ENCODE results near the gene MRPL21.
A peak's percentile ranks its signal among the peaks of the same experiment; 100 is the strongest.
"Not testable (repeated sequence)": the region's sequence is repeated elsewhere in the genome, so short reads cannot be mapped to it uniquely, and the experiment has no call there.

Gene MRPL21

DNA sequence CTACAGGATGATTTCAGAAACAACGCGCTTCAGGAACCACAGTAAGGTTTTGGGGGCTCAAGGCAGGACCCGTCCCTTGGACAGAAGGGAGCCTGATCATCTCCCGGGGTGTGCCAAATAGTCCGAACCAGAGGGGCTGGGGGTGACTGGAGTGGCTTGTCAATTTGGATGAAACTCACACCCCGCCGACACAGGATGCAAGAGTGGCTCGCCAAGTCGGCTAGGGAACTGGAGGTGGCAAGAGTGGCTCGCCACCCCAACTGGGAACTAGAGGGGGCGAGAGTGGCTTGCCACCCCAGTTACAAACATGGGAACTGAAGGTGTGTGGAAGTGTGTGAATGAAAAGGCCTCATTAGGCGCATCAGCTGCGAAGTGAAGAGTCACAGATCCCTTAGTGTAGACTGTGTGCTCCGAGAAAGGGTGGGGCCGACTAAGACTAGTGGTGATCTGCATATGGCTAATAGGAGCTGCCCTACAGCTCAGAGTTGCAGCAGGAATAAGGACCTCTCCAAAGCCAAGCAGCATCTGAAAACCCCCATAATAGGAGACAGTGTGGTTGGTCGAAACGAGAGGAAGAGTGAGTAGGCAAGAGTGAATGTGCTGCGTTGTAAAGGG lies 35.3 kb downstream of the MRPL21 start:
- no peak for DNase-seq (ENCODE audit: low spot score)

DNA sequence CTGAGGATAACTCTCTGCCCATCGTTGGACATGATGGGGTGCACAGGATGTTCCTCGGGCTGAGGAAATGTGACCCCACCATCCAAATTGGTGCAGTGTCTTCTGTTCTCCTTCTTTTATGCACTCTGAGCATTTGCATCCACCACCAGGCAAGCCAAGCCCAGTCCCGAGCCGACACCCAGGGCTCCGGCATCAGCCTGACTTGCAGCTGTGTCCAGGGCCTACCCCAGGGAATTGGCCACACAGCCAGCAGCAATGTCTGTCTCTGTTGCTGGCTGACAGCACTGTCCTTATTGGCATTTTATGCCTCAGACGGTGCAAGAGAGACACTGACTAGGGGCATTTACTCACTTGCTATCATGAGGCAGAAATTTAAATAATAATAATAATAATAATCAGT lies 36.6 kb downstream of the MRPL21 start:
- DNase-seq (ENCODE audit: low spot score), result no peak

DNA sequence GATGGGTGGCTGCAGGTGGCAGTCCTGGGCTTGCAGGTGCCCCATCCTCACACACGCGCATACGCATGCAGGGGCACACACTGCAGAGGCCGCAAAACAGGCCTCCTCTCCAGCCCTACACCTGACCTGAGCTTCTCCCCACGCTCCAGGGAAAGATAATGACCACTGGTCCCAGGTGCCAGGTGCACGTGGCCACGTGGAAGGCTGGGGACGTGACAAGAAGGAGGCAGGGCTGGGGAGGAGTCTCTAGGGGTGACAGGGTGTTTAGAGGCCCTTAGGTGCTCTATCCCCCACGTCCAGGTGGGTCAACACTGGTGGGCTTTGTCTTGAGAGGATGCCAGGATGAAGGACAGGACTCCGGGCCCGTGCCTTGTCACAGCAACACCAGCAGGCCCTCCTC lies 38.4 kb downstream of the MRPL21 start:
- DNase-seq (ENCODE audit: low spot score), result no peak

DNA sequence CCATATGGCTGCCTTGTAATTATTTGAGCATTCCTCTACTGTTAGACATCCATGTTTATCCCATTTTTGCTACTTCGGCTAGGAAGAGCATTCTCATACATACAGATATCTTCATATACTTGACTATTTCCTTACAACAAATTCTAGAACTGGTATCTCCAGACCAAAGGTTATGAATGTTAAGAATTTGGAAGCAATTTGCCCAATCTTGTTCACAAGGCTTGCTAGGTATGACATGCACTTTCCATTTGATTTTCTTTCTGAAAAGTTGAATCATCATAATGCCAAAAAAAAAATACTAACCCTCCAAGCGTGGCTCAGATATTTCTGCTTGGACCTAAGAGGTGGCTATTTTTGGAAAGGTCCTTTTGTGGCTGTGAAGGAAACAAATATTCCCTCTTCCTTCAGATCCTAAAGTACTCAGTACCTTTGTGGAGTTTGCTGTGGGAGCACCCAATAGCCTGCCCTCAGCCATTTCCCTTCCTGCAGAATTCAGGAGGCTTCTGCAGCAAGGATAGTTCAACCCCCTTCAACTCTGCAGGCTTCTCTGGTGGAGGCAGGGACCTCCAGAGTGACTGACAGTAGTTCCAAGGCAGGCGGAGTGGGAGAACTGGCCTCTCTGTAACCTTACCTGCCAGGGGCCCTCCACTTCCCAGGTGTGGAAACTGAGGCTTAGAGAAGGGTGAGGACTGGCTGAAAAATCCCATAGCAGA lies 39.9 kb downstream of the MRPL21 start:
- no peak for DNase-seq (ENCODE audit: low spot score)

- no peak for DNase-seq (ENCODE audit: low spot score)
Observed at GRCh38 chr11:68862421-68862820, 41.2 kb downstream of the MRPL21 start.

GRCh38 chr11:68859123-68859522 lies 44.5 kb downstream of the MRPL21 start:
- no peak for DNase-seq (ENCODE audit: low spot score)

- DNase-seq (ENCODE audit: low spot score), result no peak
Observed at GRCh38 chr11:68857037-68857586, 46.5 kb downstream of the MRPL21 start.

DNA sequence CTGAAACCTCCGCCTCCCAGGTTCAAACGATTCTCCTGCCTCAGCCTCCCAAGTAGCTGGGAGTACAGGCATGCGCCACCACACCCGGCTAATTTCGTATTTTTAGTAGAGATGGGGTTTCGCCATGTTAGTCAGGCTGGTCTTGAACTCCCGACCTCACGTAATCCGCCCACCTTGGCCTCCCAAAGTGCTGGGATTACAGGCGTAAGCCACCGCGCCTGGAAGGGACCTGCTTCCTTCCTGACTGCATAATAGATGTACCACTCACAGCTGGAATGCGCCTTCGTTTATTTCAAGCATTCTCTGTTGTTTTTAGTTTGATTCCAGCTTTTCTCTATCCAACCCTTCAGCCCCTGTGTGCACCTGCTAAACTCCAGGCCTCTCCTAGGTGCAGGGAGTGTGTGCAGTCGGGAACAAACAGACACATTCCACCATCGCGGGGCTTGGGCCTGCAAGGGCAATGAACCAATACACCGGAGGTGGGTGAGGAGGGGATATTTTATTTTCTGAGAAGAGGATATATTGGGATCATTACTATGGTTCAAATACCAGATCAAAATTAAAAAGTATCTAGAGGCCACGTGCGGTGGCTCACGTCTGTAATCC lies 47.1 kb downstream of the MRPL21 start:
- not testable (repeated sequence) for DNase-seq (ENCODE audit: low spot score)

DNA sequence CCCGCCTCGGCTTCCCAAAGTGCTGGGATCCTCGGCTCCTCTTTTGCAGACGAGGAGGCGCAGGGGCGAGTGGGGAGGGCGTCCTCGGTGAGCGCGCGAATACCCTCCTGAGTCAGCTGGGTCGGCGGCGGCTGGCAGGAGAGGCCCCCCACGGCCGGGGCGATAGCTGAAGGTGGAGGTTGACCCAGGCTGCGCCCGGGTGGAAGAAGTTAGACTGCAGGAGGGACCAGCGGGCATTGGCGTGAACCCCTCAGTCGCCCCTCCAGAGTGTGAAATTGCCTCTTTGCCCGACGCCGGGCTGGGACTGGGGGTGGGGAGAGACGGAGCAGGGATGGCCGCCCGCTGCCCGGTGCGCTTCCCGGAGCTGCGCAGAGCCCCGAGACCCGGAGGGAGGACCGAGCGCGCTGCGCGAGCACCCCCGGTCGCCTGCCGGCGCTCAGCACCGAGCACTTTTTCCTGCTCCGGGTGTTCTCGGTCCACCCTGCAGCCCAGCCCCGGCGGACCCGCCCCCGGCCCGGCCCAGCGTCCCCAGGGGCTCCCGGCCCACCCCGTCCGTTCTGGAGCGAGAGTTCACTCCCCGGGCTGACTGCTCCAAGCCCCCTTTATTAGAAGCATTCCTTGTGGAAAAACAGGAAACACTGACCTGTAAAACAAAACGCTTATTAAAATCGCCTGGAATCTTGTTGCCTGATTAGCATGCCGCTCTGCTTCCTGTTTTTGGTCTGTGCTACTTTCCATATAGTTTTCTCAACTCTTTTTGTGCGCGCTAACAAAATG lies 48.2 kb downstream of the MRPL21 start:
- no peak for DNase-seq (ENCODE audit: low spot score)

- no peak for DNase-seq (ENCODE audit: low spot score)
Observed at GRCh38 chr11:68854273-68854958, 49.2 kb downstream of the MRPL21 start.

GRCh38 chr11:68852628-68853027 lies 51.0 kb downstream of the MRPL21 start:
- no peak for DNase-seq (ENCODE audit: low spot score)

DNA sequence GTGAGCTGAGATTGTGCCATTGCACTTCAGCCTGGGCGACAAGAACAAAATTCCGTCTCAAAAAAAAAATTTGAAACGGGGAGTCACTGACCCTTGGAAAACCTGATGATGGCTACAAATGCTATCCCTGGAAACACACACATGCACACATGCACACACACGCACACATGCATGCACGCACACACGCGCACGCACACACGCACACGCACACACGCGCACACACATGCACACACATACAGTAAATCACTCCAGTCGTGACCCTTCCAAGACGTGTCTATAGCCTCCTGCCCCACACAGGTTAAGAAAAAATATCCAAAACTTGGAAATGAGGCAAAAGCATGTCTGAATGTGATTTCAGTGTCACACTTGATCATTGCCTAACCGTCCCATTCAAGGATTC lies 55.2 kb downstream of the MRPL21 start:
- DNase-seq (ENCODE audit: low spot score), result no peak

DNA sequence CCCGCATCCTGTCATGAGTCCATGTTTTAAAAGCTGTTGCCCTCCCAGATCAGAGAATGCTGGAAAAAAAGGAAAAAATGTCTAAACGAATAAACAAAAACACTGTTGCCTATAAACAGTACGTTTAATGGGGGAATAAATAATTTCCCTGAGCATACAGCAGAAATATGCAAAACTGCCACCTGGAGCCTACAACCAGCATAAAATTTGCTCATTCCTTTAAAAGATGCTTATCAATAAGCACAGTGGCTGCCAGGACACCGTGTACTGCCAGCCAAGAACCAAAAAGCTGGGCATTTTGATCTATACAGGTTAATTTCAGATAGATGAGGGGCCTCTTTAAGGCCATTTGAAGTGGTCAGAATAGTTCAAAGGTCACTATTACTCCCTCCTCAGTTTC lies 56.2 kb downstream of the MRPL21 start:
- no peak for DNase-seq (ENCODE audit: low spot score)

GRCh38 chr11:68845351-68846002 lies 58.2 kb downstream of the MRPL21 start:
- no peak for DNase-seq (ENCODE audit: low spot score)

DNA sequence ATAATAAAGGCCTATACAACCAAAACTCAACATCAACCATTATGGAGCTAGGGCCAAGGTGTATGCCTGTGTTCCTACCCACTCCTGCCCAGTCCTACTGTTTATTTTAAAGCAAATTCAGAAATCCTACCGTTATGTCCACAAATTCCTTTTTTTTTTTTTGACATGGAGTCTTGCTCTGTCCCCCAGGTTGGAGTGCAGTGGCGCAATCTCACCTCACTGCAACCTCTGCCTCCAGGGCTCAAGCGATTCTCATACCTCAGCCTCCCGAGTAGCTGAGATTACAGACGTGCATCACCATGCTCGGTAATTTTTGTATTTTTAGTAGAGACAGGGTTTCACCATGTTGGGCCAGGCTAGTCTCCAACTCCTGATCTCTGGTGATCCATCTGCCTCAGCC lies 58.8 kb downstream of the MRPL21 start:
- DNase-seq (ENCODE audit: low spot score), result no peak

DNA sequence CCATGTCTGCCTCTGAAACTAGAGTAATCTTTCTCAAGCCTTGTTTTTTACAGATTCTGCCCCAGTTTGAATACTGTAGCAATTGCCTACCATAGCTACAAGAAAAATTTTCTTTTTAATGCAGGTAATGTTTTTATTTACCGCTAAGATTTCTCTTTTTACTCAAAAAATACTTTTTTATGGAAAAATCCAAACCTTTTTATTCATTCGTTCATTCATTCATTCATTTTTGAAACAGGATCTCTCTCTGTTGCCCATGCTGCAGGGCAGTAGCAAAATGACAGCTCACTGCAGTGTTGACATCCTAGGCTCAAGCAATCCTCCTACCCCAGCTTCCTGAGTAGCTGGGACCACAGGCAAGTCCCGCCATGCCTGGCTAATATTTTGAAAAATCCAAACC lies 59.3 kb downstream of the MRPL21 start:
- DNase-seq (ENCODE audit: low spot score), result no peak

DNA sequence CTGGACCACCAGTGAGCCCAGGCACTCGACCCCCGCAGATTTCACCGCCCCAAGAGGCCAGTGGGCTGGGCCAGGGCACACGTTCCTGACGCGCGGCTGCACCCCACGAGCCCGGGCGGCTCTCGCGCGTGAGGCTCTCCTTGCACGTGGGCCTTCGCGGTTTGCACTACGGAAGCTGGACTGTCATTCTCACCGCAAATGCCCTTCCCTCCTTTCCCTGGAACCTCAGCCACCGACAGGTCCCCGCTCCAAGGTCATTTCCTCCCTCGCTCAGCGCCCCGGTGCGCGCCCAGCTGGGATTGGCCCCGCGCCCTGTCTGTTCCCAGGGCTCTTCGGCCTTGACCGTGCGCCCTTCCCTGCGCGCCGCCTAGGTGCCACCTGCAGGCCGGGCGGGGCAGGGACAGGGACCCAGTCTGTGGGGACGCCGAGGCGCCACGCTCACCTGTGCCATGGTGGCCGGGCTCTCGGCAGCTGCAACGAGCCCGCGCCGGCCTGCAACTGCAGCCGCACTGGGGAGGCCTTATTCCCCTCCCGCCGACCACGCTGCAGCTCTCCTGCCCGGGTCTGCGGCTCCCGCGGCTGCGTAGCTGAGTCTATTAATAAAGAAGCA lies 59.8 kb downstream of the MRPL21 start:
- DNase-seq (ENCODE audit: low spot score), result peak; percentile 56

- DNase-seq (ENCODE audit: low spot score), result no peak
Observed at GRCh38 chr11:68843052-68843561, 60.5 kb downstream of the MRPL21 start.

- no peak for DNase-seq (ENCODE audit: low spot score)
Observed at GRCh38 chr11:68842427-68843051, 61.1 kb downstream of the MRPL21 start.
